NCI-H2107 (cell line): ENCODE measurements around the gene KPNA6.
A peak's percentile ranks its signal among the peaks of the same experiment; 100 is the strongest.
"Not testable (repeated sequence)": the region's sequence is repeated elsewhere in the genome, so short reads cannot be mapped to it uniquely, and the experiment has no call there.

Source experiments
- DNase-seq: peaks from one replicate; lab custom pipeline; 2025; lab: John Stamatoyannopoulos, UW

Gene KPNA6

DNA sequence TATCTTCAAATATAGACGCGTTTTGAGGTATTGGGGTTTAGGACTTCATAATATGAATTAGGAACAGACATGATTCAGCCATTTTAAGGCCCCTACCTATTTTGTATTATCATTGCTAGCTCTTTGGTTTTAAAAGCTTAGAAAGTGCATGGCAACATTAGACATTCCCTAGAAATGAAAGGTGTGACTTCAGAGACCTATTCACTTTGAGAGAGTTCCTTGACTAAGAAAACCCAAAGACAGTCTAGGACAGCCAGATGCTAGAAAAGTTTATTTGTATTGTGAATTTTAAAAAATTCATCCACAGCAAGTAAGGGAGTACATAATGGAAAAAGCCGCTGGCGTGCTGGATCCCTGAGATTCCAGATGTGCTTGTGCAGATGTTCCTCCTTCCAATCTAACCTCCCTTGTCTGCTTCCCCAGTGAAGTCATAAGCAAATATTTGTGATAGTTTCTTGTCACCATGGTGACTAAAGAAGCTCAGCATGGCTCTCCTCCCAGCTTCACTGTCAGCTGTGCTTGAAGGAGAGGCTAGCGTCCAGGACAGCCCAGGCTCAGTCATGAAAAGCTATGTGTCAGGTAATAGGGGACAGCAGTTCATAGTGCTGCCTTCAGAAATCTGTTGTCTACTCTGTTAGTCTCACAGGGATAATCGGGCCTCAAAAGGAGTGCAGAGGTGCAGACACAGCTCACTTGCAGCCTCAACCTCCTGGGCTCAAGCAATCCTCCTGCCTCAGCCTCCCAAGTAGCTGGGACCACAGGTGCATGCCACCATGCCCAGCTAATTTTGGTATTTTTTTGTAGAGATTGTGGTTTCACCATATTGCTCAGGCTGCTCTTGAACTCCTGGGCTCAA is 34.8 kb downstream of the KPNA6 start:
- no peak for DNase-seq

DNA sequence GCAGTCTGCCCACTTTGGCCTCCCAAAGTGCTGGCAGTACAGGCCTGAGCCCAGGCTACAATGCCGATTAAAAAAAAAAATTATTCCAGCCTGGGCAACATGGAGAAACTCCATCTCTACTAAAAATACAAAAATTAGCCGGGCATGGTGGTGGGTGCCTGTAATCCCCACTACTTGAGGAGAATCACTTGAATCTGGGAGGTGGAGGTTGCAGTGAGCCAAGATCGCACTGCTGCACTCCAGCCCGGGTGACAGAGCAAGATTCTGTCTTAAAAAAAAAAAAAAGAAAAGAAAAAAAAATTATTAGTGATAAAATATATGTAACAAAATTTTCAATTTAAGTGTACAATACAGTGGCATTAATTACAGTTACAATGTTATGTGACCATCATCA is 35.4 kb downstream of the KPNA6 start:
- not testable (repeated sequence) for DNase-seq

DNA sequence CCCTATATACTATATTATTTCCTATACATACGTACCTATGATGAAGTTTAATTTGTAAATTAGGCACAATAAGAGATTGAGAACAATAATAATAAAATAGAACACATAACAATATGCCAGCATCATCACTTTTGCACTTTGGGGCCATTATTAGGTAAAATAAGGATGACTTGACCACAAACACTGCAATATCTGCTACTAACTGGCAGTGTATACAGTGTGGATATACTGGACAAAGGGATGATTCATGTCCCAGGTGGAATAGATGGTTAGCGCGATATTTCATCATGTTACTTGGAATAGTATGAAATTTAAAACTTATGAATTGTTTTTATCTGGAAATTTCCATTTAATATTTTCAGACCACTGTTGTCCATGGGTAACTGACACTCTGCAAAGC is 36.2 kb downstream of the KPNA6 start:
- no peak for DNase-seq

DNA sequence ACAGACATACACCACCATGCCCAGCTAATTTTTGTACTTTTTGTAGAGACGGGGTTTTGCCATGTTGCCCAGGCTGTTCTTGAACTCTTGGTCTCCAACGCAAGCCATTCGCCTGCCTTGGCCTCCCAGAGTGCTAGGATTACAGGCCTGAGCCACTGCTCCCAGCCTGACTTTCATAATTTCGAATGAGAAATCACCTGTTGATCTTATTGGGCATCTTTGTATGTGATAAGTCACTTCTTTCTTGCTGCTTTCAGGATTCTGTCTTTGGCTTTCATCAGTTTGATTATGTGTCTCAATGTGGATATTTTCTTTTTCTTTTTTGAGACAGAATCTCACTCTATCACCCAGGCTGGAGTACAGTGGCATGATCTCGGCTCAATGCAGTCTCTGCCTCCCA is 39.9 kb downstream of the KPNA6 start:
- not testable (repeated sequence) for DNase-seq

DNA sequence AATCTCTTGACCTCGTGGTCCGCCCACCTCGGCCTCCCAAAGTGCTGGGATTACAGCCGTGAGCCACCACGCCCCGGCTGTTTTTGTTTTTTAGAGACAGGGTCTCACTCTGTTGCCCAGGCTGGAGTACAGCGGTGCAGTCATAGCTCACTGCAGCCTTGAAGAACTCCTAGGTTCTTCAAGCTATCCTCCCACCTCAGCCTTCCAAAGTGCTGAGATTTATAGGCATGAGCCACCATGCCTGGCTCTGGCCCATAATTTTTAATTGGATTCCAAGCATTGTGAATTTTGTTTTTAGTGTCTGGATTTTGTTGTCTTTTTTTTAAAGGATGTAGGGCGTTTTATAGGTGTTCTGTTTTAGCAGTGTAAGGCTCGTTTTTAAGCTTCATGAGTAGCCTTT is 43.0 kb downstream of the KPNA6 start:
- no peak for DNase-seq

DNA sequence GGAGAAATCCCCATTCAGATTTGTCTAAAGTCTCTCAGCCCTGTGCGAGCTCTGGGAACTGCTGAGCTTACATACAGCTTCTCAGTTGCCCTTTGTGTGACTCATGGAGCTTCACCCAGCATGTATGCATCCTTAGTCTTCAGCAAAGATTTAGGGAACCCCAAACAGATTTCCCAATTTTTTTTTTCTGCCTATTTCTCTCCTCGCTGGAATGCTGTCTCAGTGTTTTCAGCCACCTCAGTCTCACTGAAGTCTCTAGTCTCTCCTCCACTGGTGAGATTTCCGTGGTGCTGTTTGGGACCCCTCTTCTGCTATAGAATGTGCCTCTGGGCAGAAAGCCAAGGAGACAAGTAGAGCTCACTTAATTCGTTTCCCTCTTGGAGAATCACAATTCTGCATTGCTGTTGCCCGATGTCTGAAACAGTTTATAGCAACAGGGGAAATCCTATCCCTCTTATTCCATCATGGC is 43.5 kb downstream of the KPNA6 start:
- peak; percentile 21 for DNase-seq

DNA sequence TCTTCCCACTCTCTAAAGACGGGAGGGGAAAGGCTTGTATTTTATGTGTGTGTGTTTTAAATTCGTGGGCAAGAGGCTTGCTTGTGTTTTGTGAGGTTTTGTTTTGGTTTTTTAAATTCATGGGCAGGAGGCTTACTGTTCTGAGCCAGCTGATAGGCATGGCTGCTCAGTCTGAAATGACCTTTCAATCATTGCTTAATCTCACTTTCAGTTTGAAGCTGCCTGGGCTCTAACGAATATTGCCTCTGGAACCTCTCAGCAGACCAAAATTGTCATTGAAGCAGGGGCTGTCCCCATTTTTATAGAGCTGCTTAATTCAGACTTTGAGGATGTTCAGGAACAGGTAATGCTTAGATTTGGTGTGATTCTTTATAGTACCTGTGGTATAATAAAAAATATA is 51.3 kb downstream of the KPNA6 start:
- DNase-seq = no peak

DNA sequence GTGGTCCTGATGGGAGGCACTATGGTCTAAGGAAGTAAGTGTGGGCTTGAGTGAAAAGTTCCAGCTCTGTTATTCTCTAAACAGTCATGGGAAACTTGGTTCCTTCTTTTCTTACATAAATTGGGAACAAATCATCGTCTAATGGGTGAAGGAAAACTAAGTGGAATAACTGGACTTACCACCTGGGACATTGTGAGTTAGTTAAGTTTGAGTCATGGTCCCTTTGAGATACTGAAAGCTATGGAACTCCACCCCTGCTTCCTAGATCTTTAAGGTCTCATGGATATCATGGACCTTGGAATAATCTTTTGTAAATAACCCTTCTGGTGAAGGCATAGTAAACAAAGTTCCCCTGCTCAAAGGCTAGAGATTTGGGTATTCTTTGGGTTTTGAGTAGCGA is 55.5 kb downstream of the KPNA6 start:
- no peak for DNase-seq

DNA sequence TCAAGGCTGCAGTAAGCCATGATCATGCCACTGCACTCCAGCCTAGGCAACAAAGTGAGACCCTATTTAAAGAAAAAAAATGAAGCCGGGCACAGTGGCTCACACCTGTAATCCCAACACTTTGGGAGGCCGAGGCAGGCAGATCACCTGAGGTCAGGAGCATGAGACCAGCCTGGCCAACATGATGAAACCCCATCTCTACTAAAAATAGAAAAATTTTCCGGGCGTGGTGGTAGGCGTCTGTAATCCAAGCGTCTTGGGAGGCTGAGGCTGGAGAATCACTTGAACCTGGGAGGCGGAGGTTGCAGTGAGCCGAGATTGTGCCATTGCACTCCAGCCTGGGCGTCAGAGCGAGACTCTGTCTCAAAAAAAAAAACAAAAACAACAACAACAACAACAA is 57.8 kb downstream of the KPNA6 start:
- DNase-seq = not testable (repeated sequence)

DNA sequence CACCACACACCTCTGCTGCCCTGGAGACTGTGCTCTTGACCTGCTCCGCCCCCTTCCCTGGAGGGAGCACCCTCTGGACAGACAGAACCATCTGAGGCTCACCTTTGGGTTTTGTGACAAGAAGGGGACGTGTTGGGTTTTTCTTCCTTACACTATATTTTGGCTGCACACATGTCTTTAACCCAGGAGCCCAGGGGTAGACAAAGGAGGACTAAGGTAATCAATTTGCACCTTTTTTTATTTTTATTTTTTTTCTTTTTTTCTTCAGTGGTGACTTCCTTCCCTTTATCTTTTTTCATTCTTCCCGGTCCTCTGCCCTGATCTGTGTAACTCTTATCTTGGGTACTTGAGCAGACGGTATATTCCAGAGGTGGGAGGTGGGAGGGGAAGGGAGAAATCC is 63.1 kb downstream of the KPNA6 start:
- no peak for DNase-seq

DNA sequence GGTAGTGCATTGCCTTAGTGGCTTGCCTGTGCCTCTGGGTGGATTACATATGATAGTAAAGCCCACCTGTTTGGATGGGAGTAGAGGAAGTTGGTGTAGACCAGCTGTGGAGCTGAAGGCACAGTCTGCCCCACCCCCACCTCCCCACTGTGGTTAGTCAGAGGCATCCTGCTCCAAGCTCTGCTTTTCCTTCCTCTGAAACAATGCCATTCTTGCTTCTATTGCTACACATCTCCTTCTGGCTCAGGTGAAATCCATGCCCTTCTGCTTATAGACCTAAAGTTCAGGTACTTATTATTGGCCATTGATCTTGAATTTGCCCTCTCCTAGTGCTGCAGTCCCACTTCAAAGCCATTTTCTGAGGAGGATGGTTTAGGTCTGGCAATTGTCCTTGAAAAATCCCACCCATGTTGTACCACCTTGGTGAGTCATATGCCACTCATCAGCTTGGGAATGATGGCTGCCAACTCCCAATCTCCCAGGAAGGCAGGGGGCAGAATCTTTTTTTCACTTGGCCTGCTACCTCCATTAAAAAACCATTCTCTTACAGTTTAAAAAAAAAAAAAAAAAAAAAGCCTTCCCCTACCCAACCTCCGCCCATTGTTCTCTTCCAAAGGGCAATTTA is 64.9 kb downstream of the KPNA6 start:
- no peak for DNase-seq

DNA sequence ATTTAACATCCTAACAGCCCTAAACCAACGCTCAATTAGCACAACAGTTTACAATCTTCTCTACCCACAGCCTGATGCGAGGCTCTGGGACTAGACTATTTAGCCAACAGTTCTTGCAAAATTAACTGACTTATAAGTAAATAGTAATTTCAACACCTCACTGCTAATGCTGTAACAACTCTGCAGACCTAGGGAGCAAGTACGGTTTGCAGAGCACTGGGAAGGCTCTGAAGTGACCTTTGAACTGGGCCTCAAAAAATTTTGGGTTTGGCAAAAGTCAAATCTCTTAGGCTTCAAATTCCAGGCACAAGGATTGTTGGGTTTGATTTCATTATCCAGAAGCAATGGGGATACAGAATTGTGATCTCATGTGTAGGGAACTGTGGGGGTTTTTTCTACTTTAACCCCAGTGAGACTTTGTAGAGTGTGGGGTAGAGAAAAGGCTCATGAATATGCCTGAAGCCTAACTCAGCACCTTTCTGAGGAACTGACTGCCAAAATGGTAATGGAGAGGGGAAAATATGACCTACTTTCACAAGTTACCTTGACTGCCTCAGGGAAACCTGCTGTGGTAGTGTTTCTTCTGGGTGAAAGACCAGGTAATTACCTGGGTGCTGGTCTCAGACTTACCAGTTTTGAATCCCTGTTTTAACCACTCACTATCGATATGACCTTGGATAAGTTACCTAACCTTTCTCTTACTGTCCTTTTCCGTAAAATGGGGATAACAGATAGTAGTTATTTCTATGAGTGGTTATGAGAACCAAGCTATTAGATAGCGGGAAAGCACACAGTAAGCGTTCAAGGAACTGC is 70.7 kb downstream of the KPNA6 start:
- DNase-seq = no peak

DNA sequence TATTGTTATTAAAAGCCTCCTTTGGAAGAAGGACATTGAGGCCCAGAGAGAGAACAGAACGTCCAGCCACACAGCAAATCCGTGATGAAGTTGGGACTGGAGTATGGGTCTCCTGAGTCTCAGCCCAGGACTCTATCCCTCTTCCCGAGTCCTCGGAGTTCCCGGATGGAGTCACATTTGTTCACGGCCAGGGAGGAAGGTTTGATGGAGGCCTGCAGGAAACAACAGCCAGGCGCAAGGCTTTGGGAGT is 71.3 kb downstream of the KPNA6 start:
- no peak for DNase-seq

DNA sequence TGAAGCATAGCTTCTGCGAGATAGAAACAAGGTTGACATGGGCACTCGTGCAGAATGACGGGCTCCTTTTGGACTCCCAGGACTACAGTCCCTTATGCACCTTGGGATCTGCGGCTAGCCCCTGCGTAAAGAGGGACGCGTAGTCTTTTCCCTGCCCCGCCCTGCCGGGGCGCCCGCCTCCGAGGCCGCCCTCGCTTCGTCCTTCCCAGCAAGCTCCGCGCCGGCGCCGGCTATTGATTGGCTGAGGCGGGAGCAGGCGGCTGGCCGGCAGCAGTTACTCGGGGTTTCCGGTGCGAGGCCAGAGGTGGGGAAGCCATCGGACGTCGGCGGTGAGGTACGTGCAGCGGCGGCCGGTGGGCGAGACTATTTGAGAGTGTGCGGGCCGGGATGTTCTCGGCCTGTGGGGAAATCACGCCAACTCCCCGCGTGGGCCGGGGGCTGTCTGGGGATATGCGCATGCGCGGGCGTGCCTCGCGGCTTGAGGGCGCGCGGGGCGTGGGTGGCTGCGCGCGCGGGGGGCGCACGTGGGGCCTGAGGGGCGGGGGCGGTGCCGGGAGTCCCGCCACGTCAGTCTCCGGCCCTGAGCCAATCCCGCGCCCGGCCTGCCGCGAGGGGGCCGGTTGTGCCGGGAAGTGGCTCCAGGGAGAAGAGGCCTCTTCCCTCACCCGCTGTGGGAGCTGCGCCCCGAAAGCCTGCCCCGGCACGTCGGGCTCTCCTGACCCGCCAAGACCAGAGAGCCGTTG is 71.8 kb downstream of the KPNA6 start, which contains the start of gene TXLNA:
TXLNA (plus strand) TSS at position 233 of the 743 bp plus-strand sequence. CDS start 671 bp downstream, outside the sequence.
- DNase-seq = peak; percentile 94

DNA sequence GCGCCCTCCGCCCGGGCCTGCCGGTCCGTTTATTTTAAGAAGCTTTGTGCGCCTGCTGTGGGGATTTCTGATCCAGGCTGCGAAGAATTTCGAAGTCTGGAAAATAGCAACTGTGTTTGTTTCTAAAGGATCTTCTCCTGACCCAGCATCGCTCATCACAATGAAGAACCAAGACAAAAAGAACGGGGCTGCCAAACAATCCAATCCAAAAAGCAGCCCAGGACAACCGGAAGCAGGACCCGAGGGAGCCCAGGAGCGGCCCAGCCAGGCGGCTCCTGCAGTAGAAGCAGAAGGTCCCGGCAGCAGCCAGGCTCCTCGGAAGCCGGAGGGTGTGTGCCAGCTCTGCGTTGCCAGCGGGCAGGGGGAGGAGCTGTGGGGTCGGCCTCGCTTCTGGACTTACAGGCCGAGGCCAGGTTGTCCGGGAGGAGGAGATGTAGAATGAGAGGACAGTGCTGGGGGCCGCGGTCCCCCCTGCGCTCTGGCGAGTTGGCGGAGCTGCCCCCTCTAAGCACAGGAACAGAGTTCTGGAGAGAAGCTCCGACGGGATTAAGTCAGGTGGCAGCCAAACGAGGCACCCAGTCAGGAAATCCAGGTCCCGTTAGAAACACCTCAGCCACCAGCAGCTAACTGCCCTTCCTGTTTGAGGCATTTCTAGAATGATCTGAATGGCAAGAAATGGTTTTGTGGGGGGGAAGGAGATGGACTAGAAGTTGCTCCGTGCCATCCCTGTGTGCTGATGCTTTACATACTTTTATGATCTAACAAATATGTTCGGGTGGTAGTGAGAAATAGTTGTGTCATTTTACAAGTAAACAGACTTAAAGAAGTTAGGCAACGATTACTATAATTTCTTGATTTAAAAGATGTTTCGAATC is 72.6 kb downstream of the KPNA6 start:
- no peak for DNase-seq

DNA sequence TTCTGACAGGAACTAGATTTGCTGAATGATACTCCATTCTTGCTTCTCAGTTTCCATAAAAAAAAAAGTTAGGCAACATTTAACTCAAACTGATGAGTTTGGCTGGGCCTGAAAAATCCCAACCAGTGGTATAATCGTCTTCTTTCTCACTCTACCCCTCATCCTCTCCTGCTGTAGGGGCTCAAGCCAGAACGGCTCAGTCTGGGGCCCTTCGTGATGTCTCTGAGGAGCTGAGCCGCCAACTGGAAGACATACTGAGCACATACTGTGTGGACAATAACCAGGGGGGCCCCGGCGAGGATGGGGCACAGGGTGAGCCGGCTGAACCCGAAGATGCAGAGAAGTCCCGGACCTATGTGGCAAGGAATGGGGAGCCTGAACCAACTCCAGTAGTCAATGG is 73.2 kb downstream of the KPNA6 start:
- no peak for DNase-seq

DNA sequence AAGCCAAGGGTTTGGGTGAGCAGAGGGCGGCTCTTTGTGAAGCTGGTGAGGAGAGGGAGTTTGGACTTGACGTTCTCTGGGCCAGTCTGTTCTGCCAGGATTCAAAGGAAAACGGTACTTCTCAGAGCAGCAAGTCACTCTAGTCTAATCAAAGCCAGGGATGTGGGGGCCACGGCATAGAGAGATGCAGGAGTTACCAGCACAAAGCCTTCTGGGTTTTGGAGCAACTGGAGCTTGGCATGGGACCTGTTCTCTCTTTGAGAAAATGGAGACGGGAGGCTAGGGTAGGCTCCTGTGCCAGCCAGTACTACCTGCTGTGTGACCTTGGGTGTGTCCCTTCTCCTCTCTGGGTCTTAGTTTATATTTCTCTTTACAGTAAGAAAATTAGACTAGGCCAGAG is 73.7 kb downstream of the KPNA6 start:
- no peak for DNase-seq

DNA sequence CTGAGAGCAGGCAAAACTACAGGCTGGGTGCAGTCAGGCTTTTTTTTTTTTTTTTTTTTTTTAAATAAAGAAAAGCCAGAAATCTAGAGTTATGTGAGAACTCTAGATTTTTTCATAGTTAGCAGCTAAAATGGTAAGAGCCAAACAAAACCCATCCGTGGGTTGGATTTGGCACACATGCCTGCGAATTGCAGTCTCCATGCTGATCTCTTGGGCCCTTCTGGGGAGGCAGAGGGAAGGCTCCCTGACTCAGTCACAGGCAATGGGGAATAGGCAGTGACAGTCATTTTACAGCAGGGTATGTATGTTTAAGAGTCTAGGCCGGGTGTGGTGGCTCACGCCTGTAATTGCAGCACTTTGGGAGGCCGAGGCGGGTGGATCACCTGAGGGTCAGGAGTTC is 74.2 kb downstream of the KPNA6 start:
- DNase-seq = no peak

DNA sequence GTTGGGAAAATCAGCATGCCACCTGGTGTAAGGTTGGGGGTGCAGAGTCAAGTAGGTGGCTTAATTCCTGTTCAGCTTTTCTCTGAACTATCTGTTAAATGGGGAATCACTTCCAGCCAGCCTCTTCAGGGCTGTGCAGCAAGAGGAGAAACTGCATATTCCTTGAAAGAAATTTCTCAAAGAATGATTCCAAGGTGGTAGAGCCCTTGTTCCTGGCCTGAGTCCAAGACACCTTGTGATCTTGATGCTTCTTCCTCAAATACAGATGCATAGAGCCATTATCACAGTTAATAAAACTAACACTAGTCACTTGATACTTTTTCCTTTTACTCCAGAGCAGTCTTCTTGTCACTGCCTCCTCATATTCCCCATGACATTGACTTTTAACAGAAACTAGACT is 76.8 kb downstream of the KPNA6 start:
- no peak for DNase-seq

DNA sequence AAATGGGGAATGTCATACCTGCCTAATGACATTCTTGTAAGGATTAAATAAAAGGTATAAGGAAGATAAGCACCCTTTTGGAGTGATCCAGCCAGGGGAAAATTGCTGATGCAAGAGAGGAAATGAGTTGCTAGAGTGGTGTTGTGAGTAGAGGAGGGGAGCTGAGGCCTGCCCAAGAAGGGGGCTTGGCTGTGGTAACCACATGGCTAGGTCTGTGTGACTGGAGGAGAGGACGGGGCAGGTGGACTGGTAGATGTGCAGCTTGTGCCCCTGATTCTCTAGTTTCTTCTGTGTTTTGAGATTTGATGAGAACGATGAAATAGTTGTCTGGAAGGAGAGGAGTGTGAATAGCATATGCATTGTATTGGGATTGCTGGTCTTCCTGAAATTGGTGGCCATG is 78.2 kb downstream of the KPNA6 start:
- DNase-seq = no peak

DNA sequence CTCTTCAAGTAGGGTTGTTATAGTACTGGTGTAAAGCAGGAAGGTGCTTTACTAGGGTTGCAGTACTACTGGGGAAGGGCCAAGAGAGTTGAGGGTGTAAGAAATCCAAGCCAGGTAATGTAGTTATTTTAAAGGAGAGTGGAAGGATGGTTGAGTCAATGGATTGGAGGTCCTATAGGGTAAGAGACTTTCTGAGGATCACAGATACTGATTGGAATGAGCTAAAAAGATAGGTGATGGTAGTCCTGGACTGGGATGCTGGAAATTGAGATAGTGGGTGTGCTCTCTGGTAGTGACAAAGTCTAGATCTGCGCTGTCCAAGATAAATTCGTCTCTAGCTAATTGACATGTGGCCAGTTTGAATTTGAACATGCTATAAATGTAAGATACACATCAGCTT is 78.6 kb downstream of the KPNA6 start:
- DNase-seq = no peak
